PFSK-1 (cell line): Measurements from ENCODE around the gene LCA5L.

ENCODE experiments used
- FOXP2 ChIP-seq: optimal IDR thresholded peaks from 2 replicates; pipeline ENCODE3; 2011; ENCODE audit warnings: borderline replicate concordance, control low read depth, inconsistent platforms; ENCODE audit not compliant: insufficient read depth; ENCODE audit errors: extremely low read length, extremely low read depth
- SIN3A ChIP-seq: IDR thresholded peaks from 2 replicates; pipeline ENCODE4 v1.6.1; 2012; ENCODE audit warnings: mild to moderate bottlenecking, low read length, moderate library complexity, borderline replicate concordance; ENCODE audit not compliant: insufficient read depth

DNA sequence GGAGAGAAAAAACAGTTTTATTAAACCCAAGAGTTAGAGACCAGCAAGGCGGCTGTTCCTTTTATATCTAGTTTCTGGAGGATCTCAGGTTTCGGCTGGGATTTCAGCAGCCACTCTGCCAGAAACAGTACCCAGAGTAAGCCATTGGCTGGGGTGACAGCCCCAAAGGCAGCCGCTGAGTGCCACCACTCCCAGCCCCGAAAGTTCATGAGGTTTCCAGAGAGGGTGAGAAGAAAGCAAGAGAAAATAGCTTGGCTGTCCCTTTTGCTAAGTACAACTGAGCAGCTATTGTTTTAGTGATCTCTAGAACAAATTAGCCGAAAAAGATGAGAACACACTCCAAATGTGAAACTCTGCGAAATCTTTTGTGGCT is 7.4 kb upstream of the LCA5L start:
- TF ChIP-seq SIN3A: no peak
- TF ChIP-seq FOXP2: no peak
